A673 (cell line): ENCODE measurements around the gene PALD1. TPM values are rescaled to one million over a fixed set of nuclear protein-coding genes. Genes with fewer than 3 reads are reported as not detected.

Experiments
- BruUV-seq: library from RNA; stranded (reverse); fragments of 400-500 nt; replicated peaks from 2 replicates; lab custom pipeline; 2021; lab: Mats Ljungman, UMichigan
- CTCF ChIA-PET: fragments of 300-600 bp; sonication (Branson Sonifier 250); formaldehyde crosslinking; loops from one replicate; lab custom pipeline; 2022; ENCODE audit warnings: antibody characterized with exemption; lab: Charles Lee
- POLR2A ChIA-PET: fragments of 300-600 bp; sonication (Branson Sonifier 250); formaldehyde crosslinking; loops from one replicate; lab custom pipeline; 2022; ENCODE audit warnings: antibody characterized with exemption; ENCODE audit not compliant: low non-redundant PET; lab: Charles Lee
- DNase-seq: peaks from one replicate; pipeline ENCODE4 v3.0.0-alpha.2; 2015; ENCODE audit warnings: low spot score
- H3K27ac ChIP-seq: fragments of 200-600 bp; sonication (generic); 2 replicates; pipeline ENCODE4 v1.5.1; 2016; ENCODE audit warnings: mixed run types, low read depth, mild to moderate bottlenecking, mixed read lengths, antibody characterized with exemption, low read length; ENCODE audit not compliant: poor library complexity, severe bottlenecking
- H3K27me3 ChIP-seq: fragments of 200-600 bp; sonication (generic); replicated peaks from 2 replicates; pipeline ENCODE4 v1.6.1; 2017; ENCODE audit warnings: mixed run types, low read depth, mild to moderate bottlenecking, mixed read lengths, antibody characterized with exemption, low read length; ENCODE audit not compliant: insufficient read depth, poor library complexity
- H3K36me3 ChIP-seq: fragments of 200-600 bp; sonication (generic); 2 replicates; pipeline ENCODE4 v1.6.1; 2016; ENCODE audit warnings: mixed run types, mild to moderate bottlenecking, mixed read lengths, antibody characterized with exemption, low read length; ENCODE audit not compliant: insufficient read depth, poor library complexity, severe bottlenecking
- H3K4me1 ChIP-seq: fragments of 200-600 bp; sonication (generic); 2 replicates; pipeline ENCODE4 v1.6.1; 2017; ENCODE audit warnings: mixed run types, mild to moderate bottlenecking, mixed read lengths, antibody characterized with exemption, low read length; ENCODE audit not compliant: insufficient read depth, poor library complexity, severe bottlenecking
- H3K4me3 ChIP-seq: fragments of 200-600 bp; sonication (generic); 2 replicates; pipeline ENCODE4 v1.5.1; 2016; ENCODE audit warnings: low read depth, mixed run types, mild to moderate bottlenecking, mixed read lengths, low read length; ENCODE audit not compliant: poor library complexity, severe bottlenecking
- H3K9me3 ChIP-seq: fragments of 200-600 bp; sonication (generic); 2 replicates; pipeline ENCODE4 v1.6.1; 2016; ENCODE audit warnings: mixed run types, low read depth, mild to moderate bottlenecking, mixed read lengths, antibody characterized with exemption, low read length; ENCODE audit not compliant: poor library complexity, severe bottlenecking
- CTCF ChIP-seq: fragments of 300-800, 200-600 bp; sonication (generic); conservative IDR thresholded peaks from 2 replicates; pipeline ENCODE4 v1.5.1; 2017; ENCODE audit warnings: low read depth, mild to moderate bottlenecking, antibody characterized with exemption, low read length, moderate library complexity, mixed read lengths
- EZH2 ChIP-seq: fragments of 200-600 bp; sonication (generic); IDR thresholded peaks from 2 replicates; pipeline ENCODE4 v1.6.1; 2017; ENCODE audit warnings: borderline replicate concordance, low read depth, mild to moderate bottlenecking, mixed read lengths, antibody characterized with exemption, low read length; ENCODE audit not compliant: poor library complexity, severe bottlenecking
- intact Hi-C: fragments of 100-400 bp; cut with micrococcal nuclease; formaldehyde crosslinking; loops from one replicate; pipeline ENCODE4 v1.10.0; 2022; ENCODE audit not compliant: unreplicated experiment
- total RNA-seq: library from RNA; stranded (reverse); gene quantifications from 2 replicates; pipeline ENCODE4 v1.2.3, GENCODE V29; 2021

The PALD1 gene
- total RNA-seq, 1 experiment from 2014 or later, result 9.0 TPM

GRCh38 chr10:70512149-70512639 lies 33.6 kb downstream of the PALD1 start:
- intact Hi-C loops, result no loop called here
- ChIA-PET POLR2A (no interaction called here), CTCF (no interaction called here)
- H3K4me3 ChIP-seq, result no peak overlapping the region
- H3K36me3 ChIP-seq, result no peaks in the 10 kb centered on the region
- TF ChIP-seq EZH2, result no peak
- TF ChIP-seq CTCF, result no peak
- BruUV-seq, result no TSS peak
- H3K4me1 ChIP-seq, result peaks cover 7% of the 10 kb centered on the region
- H3K9me3 ChIP-seq, result no peaks in the 10 kb centered on the region
- H3K27me3 ChIP-seq, result no peaks in the 10 kb centered on the region
- DNase-seq, result no peak
- no peak overlapping the region for H3K27ac ChIP-seq

GRCh38 chr10:70513848-70514309 lies 35.3 kb downstream of the PALD1 start:
- POLR2A ChIA-PET, result no interaction called here
- Histone ChIP-seq H3K4me3 (no peak overlapping the region), H3K9me3 (no peaks in the 10 kb centered on the region), H3K27me3 (no peaks in the 10 kb centered on the region), H3K27ac (no peak overlapping the region), H3K4me1 (peaks cover 7% of the 10 kb centered on the region), H3K36me3 (no peaks in the 10 kb centered on the region)
- no TSS peak for BruUV-seq
- TF ChIP-seq CTCF (no peak), EZH2 (no peak)
- intact Hi-C loops, result no loop called here
- CTCF ChIA-PET, result no interaction called here
- peak; percentile 38 for DNase-seq

GRCh38 chr10:70514591-70514990 lies 36.0 kb downstream of the PALD1 start:
- Histone ChIP-seq H3K27ac (no peak overlapping the region), H3K36me3 (no peaks in the 10 kb centered on the region), H3K27me3 (no peaks in the 10 kb centered on the region), H3K9me3 (no peaks in the 10 kb centered on the region), H3K4me3 (no peak overlapping the region), H3K4me1 (peaks cover 7% of the 10 kb centered on the region)
- no TSS peak for BruUV-seq
- intact Hi-C loops, result no loop called here
- POLR2A ChIA-PET, result no interaction called here
- DNase-seq, result no peak
- TF ChIP-seq EZH2 (no peak), CTCF (no peak)
- CTCF ChIA-PET, result no interaction called here
